ENCODE data around the gene BBS2. TPM values are rescaled to one million over a fixed set of nuclear protein-coding genes. Genes with fewer than 3 reads are reported as not detected.
"Not testable (repeated sequence)": the region's sequence is repeated elsewhere in the genome, so short reads cannot be mapped to it uniquely, and the experiment has no call there.

BBS2 gene
- total and polyA plus RNA-seq, 12 donors, result 115 to 357 (median 174) TPM

GRCh38 chr16:56493126-56493525 lies 26.7 kb downstream of the BBS2 start:
- Histone ChIP-seq H3K4me3 (no peak overlapping the region), H3K27me3 (no peaks in the 10 kb centered on the region), H3K4me1 (replicated peaks in 1 of 2) (no peaks in the 10 kb centered on the region), H3K36me3 (replicated peaks in 1 of 2) (peaks cover 0 to 22% of the 10 kb centered on the region in 2 donors), H3K27ac (peak overlapping the region in 1 of 5 donors; percentile 7), H3K9me3 (replicated peaks in 1 of 3) (no peaks in the 10 kb centered on the region)
- 62 to 72% (median 66%) methylated on average over 2 of the region's 2 CpGs for WGBS, 4 donors
- TF ChIP-seq POLR2A (IDR thresholded peaks at IDR 0.05) (no peak), CTCF (IDR thresholded peaks at IDR 0.05) (no peak)
- intact Hi-C loops (cut with DNase I), result no loop called here
- peak in 5 of 7 donors; percentile 38 to 74 (median 55) for DNase-seq

GRCh38 chr16:56491657-56492261 lies 28.1 kb downstream of the BBS2 start:
- Histone ChIP-seq H3K27me3 (no peaks in the 10 kb centered on the region), H3K27ac (no peak overlapping the region), H3K9me3 (replicated peaks in 1 of 3) (no peaks in the 10 kb centered on the region), H3K36me3 (replicated peaks in 1 of 2) (peaks cover 0 to 9% of the 10 kb centered on the region in 2 donors), H3K4me1 (replicated peaks in 1 of 2) (no peaks in the 10 kb centered on the region), H3K4me3 (no peak overlapping the region)
- TF ChIP-seq POLR2A (IDR thresholded peaks at IDR 0.05) (no peak), CTCF (IDR thresholded peaks at IDR 0.05) (no peak)
- 95 to 97% (median 96%) methylated on average over 4 of the region's 4 CpGs for WGBS, 4 donors
- DNase-seq, result no peak
- intact Hi-C loops (cut with DNase I), result no loop called here

GRCh38 chr16:56488868-56489267 lies 31.0 kb downstream of the BBS2 start:
- peaks cover 0 to 11% of the 10 kb centered on the region in 2 donors for H3K36me3 ChIP-seq (replicated peaks in 1 of 2)
- intact Hi-C loops (cut with DNase I); H3K4me1 ChIP-seq (replicated peaks in 1 of 2): not testable (repeated sequence)

GRCh38 chr16:56488035-56488434 lies 31.8 kb downstream of the BBS2 start:
- Histone ChIP-seq H3K36me3 (replicated peaks in 1 of 2) (peaks cover 0 to 12% of the 10 kb centered on the region in 2 donors), H3K4me3 (no peak overlapping the region), H3K27me3 (no peaks in the 10 kb centered on the region), H3K4me1 (replicated peaks in 1 of 2) (no peaks in the 10 kb centered on the region), H3K9me3 (replicated peaks in 1 of 3) (no peaks in the 10 kb centered on the region), H3K27ac (no peak overlapping the region)
- intact Hi-C loops (cut with DNase I), result no loop called here
- 70 to 83% (median 79%) methylated on average over 5 of the region's 5 CpGs for WGBS, 4 donors
- no peak for DNase-seq
- TF ChIP-seq CTCF (IDR thresholded peaks at IDR 0.05) (no peak), POLR2A (IDR thresholded peaks at IDR 0.05) (no peak)

More at GRCh38 chr16:56488868-56489267, 31.0 kb downstream of the BBS2 start:
- H3K27me3 ChIP-seq; DNase-seq; H3K4me3 ChIP-seq; H3K27ac ChIP-seq; H3K9me3 ChIP-seq (replicated peaks in 1 of 3): not testable (repeated sequence)
- WGBS, 4 donors, result 90 to 100% (median 95%) methylated on average over 1 of the region's 1 CpG

GRCh38 chr16:56483394-56483793 lies 36.4 kb downstream of the BBS2 start:
- Histone ChIP-seq H3K9me3 (replicated peaks in 1 of 3) (no peaks in the 10 kb centered on the region), H3K27ac (no peak overlapping the region), H3K4me3 (no peak overlapping the region), H3K4me1 (replicated peaks in 1 of 2) (peaks cover 3 to 13% of the 10 kb centered on the region in 2 donors), H3K36me3 (replicated peaks in 1 of 2) (peaks cover 0 to 25% of the 10 kb centered on the region in 2 donors), H3K27me3 (no peaks in the 10 kb centered on the region)
- TF ChIP-seq CTCF (IDR thresholded peaks at IDR 0.05) (no peak), POLR2A (IDR thresholded peaks at IDR 0.05) (no peak)
- intact Hi-C loops (cut with DNase I), result no loop called here
- DNase-seq, result no peak
